Large intestine (tissue), 3 donors: ENCODE data around the gene TUSC2. TPM values are rescaled to one million over a fixed set of nuclear protein-coding genes. Genes with fewer than 3 reads are reported as not detected.
A peak's percentile ranks its signal among the peaks of the same experiment; 100 is the strongest.

Experiments
- DNase-seq, 2 donors: peaks; one replicate each; pipeline versions ENCODE4 v3.0.0 to v3.0.0-alpha.2; 2013
- H3K27ac ChIP-seq: one replicate; pipeline ENCODE4 v1.5.1; 2013; ENCODE audit warnings: low read length
- H3K27me3 ChIP-seq: 2 replicates; pipeline ENCODE4 v1.6.1; 2013; ENCODE audit warnings: low read length; ENCODE audit not compliant: control insufficient read depth, insufficient read depth
- H3K36me3 ChIP-seq: 2 replicates; pipeline ENCODE4 v1.6.1; 2013; ENCODE audit warnings: low read length; ENCODE audit not compliant: control insufficient read depth, insufficient read depth
- H3K4me1 ChIP-seq: one replicate; pipeline ENCODE4 v1.6.1; 2013; ENCODE audit warnings: low read length; ENCODE audit not compliant: control insufficient read depth, insufficient read depth
- H3K4me3 ChIP-seq: one replicate; pipeline ENCODE4 v1.5.1; 2013; ENCODE audit warnings: low read length
- H3K9me3 ChIP-seq: one replicate; pipeline ENCODE4 v1.6.1; 2013; ENCODE audit warnings: mild to moderate bottlenecking, low read depth, low read length, moderate library complexity; ENCODE audit not compliant: control insufficient read depth
- WGBS: methylation state at CpG from one replicate; pipeline ENCODE4 v1.1.5; 2013; ENCODE audit warnings: low lambda C conversion rate; ENCODE audit not compliant: insufficient coverage; 5-methylcytosine and 5-hydroxymethylcytosine counted together
- polyA plus RNA-seq: library from polyadenylated mRNA; unstranded; fragments of 120-200 nt; gene quantifications from one replicate; pipeline ENCODE4 v1.2.1, GENCODE V29; 2013

The TUSC2 gene
- polyA plus RNA-seq, 1 donor = 28.0 TPM

DNA sequence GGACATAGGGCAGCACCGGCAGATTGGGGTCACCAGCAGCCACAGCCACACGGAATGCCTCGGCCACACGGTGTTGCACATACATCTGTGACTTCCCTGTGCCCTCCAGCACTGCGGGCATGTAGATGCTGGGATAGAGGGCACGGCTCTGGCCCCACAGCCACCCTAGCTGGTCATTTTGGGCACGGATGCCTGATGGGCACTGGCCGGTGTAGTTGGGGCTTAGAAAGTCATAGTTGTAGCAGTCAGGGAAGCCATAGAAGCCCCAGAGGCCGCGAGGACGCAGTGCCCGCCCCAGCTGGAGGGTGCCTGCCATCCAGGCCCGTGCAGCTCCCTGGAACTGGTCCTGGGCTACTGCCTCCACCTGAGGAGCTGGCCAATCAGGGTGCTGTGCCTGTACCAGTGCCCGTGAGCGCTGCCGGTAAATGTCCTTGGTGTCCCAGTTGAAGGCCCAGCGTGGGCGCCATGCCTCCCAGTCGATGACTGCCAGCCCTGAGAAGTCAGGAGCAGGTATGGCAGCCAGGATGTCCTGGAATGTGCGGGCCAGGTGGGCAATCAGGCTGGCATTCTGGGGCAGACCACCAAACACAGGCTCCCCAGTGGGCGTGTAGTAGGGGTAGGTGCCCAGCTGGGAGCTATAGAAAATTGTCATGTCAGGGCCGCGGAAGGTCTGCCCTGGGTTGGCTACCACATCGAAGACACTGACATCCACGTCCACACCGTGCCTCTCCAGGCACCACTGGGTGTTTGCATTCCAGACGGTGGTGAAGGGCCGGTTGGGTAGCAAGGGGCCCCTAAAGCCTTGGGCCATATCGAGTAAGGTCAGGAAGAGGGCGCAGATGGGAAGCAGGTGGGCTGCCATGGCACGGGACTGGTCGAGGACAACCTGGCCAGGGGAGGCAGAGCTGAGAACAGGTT, 25.7 kb downstream of the TUSC2 start:
- H3K27ac ChIP-seq = peak overlapping the region; percentile 49
- WGBS = no CpG with 5 or more reads among the region's 32 CpGs
- DNase-seq = no peak
- peaks cover 2% of the 10 kb centered on the region for H3K9me3 ChIP-seq
- no peaks in the 10 kb centered on the region for H3K36me3 ChIP-seq
- no peaks in the 10 kb centered on the region for H3K27me3 ChIP-seq
- H3K4me1 ChIP-seq = peaks cover 39% of the 10 kb centered on the region
- H3K4me3 ChIP-seq = no peak overlapping the region

DNA sequence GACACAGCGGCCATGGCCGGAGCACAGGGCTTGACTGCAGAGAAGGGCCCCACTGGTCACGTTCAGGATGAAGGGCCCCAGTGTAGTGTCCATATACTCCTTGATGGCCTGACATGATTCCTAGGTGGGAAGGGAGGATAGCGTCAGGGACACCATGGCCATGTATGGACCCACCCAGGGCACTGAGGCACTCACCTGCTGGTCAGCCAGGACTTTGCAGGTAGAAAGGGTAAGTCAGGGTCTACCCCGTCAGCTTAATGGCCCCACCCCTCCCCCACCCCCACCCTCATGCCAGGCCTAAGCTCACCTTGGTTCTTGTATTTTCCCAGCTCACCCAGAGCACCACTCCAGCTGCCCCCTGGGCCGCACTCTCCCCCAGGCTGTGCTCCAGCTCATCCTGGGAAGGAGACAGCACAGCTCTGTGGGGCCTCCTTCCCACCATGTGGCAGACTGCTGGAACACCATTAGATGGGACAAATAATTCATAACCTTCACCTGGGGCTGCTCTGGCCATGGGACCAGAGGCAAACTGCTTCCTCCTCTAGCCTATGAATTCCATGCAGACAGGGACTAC, 27.3 kb downstream of the TUSC2 start:
- Histone ChIP-seq H3K27ac (peak overlapping the region; percentile 69), H3K36me3 (no peaks in the 10 kb centered on the region), H3K27me3 (no peaks in the 10 kb centered on the region), H3K4me1 (peaks cover 39% of the 10 kb centered on the region), H3K9me3 (no peaks in the 10 kb centered on the region), H3K4me3 (no peak overlapping the region)
- no CpG with 5 or more reads among the region's 6 CpGs for WGBS
- no peak for DNase-seq

DNA sequence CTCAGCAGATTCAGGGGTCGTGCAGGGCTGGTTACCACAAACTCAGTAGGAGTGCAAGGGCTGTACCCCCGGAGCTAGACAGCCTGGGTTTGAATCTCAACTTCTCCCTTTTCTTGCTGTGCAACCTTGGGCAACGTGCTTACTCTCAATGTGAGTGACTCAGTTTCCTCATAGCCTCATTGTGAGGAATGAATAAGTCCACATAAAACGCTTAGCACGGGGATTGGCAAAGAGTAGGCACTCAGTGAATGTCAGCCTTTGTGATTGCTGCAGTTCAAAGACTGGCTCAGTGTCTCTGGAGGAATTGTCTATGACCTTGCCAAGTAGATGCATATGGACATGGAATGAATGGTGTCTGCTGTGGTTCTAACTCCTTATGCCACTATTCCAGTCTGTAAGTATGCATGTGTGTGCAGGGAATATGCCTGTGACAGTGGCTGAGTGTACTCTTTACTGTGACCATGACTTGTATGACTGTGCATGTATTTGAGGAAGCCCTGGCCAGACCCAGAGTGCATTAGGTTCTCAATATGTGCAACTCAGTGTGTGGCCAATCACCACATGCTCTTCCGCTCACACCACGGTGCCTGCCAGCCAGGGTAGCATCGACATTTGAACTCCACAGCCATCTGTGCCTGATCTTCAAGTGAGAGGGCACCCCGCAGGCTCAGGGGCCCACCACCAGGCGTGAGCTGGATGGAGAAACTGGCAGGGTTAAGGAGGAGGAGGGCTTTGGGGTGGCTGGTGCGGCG, 27.9 kb downstream of the TUSC2 start:
- Histone ChIP-seq H3K4me3 (peak overlapping the region; percentile 47), H3K27me3 (no peaks in the 10 kb centered on the region), H3K36me3 (no peaks in the 10 kb centered on the region), H3K27ac (peak overlapping the region; percentile 69), H3K9me3 (no peaks in the 10 kb centered on the region), H3K4me1 (peaks cover 39% of the 10 kb centered on the region)
- no CpG with 5 or more reads among the region's 12 CpGs for WGBS
- DNase-seq = peak in 1 of 2 donors; percentile 37

DNA sequence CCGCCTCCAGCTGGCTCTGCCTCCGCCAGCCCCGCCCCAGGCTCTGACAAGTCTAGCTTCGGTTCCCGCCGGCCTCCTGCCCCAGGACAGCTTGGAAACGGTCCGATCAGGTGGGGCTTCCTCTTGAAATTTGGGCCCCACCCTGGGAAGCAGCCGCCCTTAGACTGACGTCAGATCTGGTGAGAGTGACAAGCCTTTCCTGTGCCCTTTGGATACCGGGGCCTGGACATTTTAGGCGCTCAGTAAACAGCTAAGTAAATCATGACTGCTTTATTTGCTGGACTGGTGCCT, 28.4 kb downstream of the TUSC2 start:
- no peak for DNase-seq
- Histone ChIP-seq H3K27me3 (no peaks in the 10 kb centered on the region), H3K4me3 (peak overlapping the region; percentile 47), H3K4me1 (peaks cover 39% of the 10 kb centered on the region), H3K9me3 (no peaks in the 10 kb centered on the region), H3K36me3 (no peaks in the 10 kb centered on the region), H3K27ac (peak overlapping the region; percentile 69)
- no CpG with 5 or more reads among the region's 12 CpGs for WGBS

DNA sequence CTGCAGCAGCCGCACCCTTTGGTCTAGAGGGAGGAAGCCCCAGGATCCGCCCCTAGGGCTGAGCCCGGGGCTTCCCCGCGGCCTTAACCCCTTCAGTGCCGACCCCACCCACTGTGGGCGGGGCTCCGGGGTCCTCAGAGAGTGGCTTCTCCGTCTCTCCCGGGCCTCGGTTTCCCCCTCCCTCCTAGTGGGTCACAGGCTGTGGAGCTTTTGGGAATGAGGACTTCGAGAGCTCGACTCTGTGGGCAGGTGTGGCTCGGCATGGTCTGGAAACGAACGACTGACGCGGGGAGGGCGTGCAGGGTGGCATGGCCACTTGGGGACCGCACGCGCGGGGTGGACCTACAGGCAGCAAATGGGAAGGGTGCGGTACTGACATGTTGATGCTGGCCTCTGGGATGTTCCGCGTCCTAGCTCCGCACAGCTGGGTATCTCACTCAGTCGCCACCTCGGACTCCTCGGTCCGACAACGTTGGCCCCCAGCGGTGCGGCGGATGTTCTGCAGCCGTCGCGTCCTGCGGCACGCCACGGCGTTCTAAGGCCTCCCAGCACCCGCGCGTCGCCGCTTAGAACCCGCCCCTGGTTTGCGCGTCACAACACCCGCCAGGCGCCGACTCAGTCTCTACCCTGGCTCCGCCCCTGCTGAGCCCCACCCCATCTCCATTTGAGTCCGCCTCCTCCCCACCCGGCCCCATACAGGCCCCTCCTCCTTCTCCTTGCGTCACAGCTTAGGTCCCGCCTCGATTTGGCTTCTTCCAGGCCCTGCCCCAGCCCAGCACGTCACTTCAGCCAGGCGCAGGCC, 29.0 kb downstream of the TUSC2 start, which contains the start of the genes HYAL3 and NAA80:
Gene HYAL3 (minus strand): TSS at position 570 of the 802 bp plus-strand sequence. CDS start 3,803 bp downstream, outside the sequence.
Gene NAA80 (minus strand): TSS at position 570 of the 802 bp plus-strand sequence. CDS start 1,942 bp downstream, outside the sequence.
- Histone ChIP-seq H3K36me3 (no peaks in the 10 kb centered on the region), H3K4me1 (peaks cover 39% of the 10 kb centered on the region), H3K27ac (peak within 1 kb of the TSS; percentile 81), H3K27me3 (no peaks in the 10 kb centered on the region), H3K9me3 (no peaks in the 10 kb centered on the region), H3K4me3 (peak within 1 kb of the TSS; percentile 69)
- WGBS = no CpG with 5 or more reads among the region's 61 CpGs
- DNase-seq = peak; percentile 99 to 100

DNA sequence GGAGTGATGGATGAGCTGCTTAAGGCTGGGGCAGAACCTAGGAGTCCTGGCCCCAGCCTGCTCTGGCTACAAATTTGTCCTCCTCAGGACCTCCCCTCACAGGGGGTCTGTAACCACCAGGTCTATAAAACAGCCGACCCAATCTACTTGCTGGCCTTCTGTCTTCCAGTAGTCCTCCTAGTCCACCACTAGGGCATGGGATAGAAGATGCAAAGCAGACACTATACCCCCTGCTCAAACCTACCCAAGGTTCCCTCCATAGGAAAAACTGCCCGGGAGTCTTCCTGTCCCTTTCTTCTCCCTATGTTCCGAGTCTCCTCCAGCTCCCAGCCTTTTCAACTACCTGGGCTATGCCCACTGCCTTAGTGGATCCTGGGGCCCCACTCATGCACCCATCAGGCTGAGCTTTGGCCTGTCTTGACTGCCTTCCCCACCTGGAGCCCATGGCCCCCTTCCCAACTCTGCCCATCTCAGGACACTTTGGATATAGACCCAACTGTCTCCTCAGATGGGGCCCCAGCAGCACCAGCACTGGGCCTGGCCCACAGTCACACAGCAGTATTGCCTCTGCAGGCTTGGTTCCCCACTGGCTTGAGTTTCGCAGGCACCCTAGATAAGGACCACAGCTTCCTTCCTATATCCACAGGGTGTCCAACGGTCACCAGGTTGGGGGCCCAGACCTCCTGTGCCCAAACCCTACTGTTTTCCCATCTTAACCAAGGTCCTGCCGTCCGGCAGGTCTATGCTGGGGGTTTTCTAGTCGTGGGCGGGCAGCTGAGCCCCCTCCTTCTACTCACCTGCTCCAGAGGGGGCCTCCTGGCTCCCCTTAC, 29.9 kb downstream of the TUSC2 start:
- WGBS = no CpG with 5 or more reads among the region's 9 CpGs
- Histone ChIP-seq H3K36me3 (no peaks in the 10 kb centered on the region), H3K27me3 (no peaks in the 10 kb centered on the region), H3K9me3 (no peaks in the 10 kb centered on the region), H3K4me3 (peak overlapping the region; percentile 69), H3K27ac (peak overlapping the region; percentile 81), H3K4me1 (peaks cover 35% of the 10 kb centered on the region)
- DNase-seq = peak in 1 of 2 donors; percentile 35

DNA sequence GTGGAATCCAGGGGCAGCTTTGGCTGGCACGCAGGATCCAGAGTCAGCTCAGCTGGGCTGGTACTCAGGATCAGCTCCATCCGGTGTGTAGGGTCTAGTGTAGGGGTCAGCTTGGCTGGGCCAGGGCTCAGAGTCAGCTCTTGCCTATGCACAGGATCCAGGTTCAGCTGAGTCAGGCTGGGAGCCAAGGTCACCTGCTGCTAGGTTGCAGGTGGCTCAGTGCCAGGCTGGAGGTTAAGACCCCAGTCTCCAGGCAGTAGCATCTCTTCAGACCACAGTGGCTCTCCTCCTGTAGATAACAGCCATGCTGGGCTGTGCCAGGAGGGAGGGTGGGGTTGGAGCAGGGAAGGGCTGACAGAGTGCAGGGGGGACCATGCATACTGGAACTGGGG, 30.6 kb downstream of the TUSC2 start:
- WGBS = no CpG with 5 or more reads among the region's 2 CpGs
- Histone ChIP-seq H3K27ac (no peak overlapping the region), H3K36me3 (no peaks in the 10 kb centered on the region), H3K4me3 (no peak overlapping the region), H3K27me3 (no peaks in the 10 kb centered on the region), H3K9me3 (no peaks in the 10 kb centered on the region), H3K4me1 (peaks cover 33% of the 10 kb centered on the region)
- no peak for DNase-seq

DNA sequence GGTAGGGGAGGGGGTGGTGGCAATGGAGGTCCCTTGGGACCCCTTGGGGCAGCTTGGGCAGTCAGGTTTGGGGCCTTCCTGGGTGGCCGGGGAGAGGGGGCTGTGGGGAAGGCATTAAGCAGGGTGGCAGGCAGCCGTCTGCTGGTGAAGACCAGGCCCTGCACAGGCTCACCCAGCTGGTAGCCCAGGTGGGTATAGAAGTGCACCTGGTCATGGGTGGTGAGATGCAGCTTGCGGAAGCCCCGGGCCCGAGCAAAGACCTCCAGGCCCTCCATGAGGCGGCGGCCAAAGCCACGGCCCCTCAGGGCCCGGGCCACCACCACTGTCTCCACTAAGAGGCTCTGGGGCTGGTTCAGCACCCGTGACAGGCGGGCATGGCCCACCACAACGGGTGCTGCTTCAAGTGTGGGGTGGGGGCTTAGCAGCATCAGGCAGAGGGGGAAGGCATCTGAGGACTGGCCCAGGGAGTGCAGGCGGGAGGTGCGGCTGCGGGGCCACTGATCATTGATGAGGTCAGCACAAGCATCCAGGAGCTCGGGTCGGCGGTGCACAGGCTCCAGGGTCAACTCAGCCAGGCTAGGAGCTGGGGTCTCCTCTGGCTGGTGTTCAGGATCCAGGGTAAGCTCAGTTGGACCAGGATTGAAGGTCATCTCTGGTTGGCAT, 31.2 kb downstream of the TUSC2 start:
- no peak overlapping the region for H3K4me3 ChIP-seq
- H3K4me1 ChIP-seq = peaks cover 29% of the 10 kb centered on the region
- no CpG with 5 or more reads among the region's 18 CpGs for WGBS
- no peaks in the 10 kb centered on the region for H3K9me3 ChIP-seq
- no peak for DNase-seq
- H3K27me3 ChIP-seq = no peaks in the 10 kb centered on the region
- H3K27ac ChIP-seq = no peak overlapping the region
- no peaks in the 10 kb centered on the region for H3K36me3 ChIP-seq
